Endodermal cell (in vitro differentiated cells): ENCODE measurements around the gene TDRD3. TPM values are rescaled to one million over a fixed set of nuclear protein-coding genes. Genes with fewer than 3 reads are reported as not detected.

Source experiments
- DNase-seq: peaks from one replicate; pipeline ENCODE4 v3.0.0-alpha.2; 2017
- H3K27ac ChIP-seq: 2 replicates; pipeline ENCODE4 v1.5.1; 2013; ENCODE audit warnings: mild to moderate bottlenecking, low read depth, low read length, moderate library complexity
- H3K27me3 ChIP-seq: 2 replicates; pipeline ENCODE4 v1.6.1; 2013; ENCODE audit warnings: mild to moderate bottlenecking, low read length, moderate library complexity; ENCODE audit not compliant: insufficient read depth, control insufficient read depth, poor library complexity, severe bottlenecking
- H3K36me3 ChIP-seq: 2 replicates; pipeline ENCODE4 v1.7.0; 2013; ENCODE audit warnings: mild to moderate bottlenecking, low read length, moderate library complexity; ENCODE audit not compliant: control insufficient read depth, insufficient read depth
- H3K4me1 ChIP-seq: one replicate; pipeline ENCODE4 v1.7.0; 2013; ENCODE audit warnings: low read length; ENCODE audit not compliant: control insufficient read depth, insufficient read depth
- H3K4me3 ChIP-seq: 2 replicates; pipeline ENCODE4 v1.5.1; 2013; ENCODE audit warnings: mild to moderate bottlenecking, low read length, moderate library complexity
- H3K9ac ChIP-seq: 2 replicates; pipeline ENCODE4 v1.6.1; 2013; ENCODE audit warnings: mild to moderate bottlenecking, low read length, moderate library complexity; ENCODE audit not compliant: poor library complexity, severe bottlenecking; ENCODE audit errors: extremely low read depth
- H3K9me3 ChIP-seq: 2 replicates; pipeline ENCODE4 v1.6.1; 2013; ENCODE audit warnings: mild to moderate bottlenecking, low read length, moderate library complexity; ENCODE audit not compliant: control insufficient read depth
- H3K27ac Mint-ChIP-seq: 2 replicates; pipeline ENCODE4 v1.8.0; 2020; ENCODE audit warnings: mixed read lengths
- H3K27me3 Mint-ChIP-seq: 2 replicates; pipeline ENCODE4 v1.8.0; 2021; ENCODE audit warnings: mild to moderate bottlenecking, mixed read lengths; ENCODE audit not compliant: insufficient read depth
- H3K36me3 Mint-ChIP-seq: 2 replicates; pipeline ENCODE4 v1.8.0; 2020; ENCODE audit warnings: low read depth, mixed read lengths
- H3K4me1 Mint-ChIP-seq: 2 replicates; pipeline ENCODE4 v1.8.0; 2020; ENCODE audit warnings: mixed read lengths
- H3K4me3 Mint-ChIP-seq: 2 replicates; pipeline ENCODE4 v1.8.0; 2020; ENCODE audit warnings: mild to moderate bottlenecking, moderate library complexity, mixed read lengths
- H3K9me3 Mint-ChIP-seq: 2 replicates; pipeline ENCODE4 v1.8.0; 2020; ENCODE audit warnings: mild to moderate bottlenecking, mixed read lengths
- CTCF ChIP-seq: fragments of 200-600 bp; sonication (generic); conservative IDR thresholded peaks from 2 replicates; pipeline ENCODE4 v1.5.0; 2021; ENCODE audit warnings: antibody characterized with exemption, mild to moderate bottlenecking
- WGBS, 2 experiments: methylation state at CpG; one replicate each; pipeline versions ENCODE4 v1.1.5 to v1.1.7; 2013; ENCODE audit warnings: missing lambda C conversion rate in 2 of 2, mixed read lengths in 1 of 2; ENCODE audit not compliant: insufficient coverage in 1 of 2, insufficient read length in 1 of 2; 5-methylcytosine and 5-hydroxymethylcytosine counted together
- total RNA-seq, 2 donors: library from RNA; stranded (reverse); fragmentation: NEBNext Ultra II Directional in 1 of 2; extraction: Animal tissue kit (Norgen Biotek cat#: 25700) in 1 of 2; gene quantifications; 2 replicates in 1 of 2; 3 replicates in 1 of 2; pipeline ENCODE4 v1.2.1, GENCODE V29; 2021

TDRD3 gene
- total RNA-seq, 2 donors from 2014 or later, result 25.3 to 36.1 TPM

GRCh38 chr13:60612593-60612992 is 215.6 kb downstream of the TDRD3 start:
- Histone ChIP-seq H3K9me3 (no peaks in the 10 kb centered on the region), H3K9ac (no peak overlapping the region), H3K4me3 (no peak overlapping the region), H3K4me1 (no peaks in the 10 kb centered on the region), H3K27me3 (no peaks in the 10 kb centered on the region), H3K36me3 (no peaks in the 10 kb centered on the region), H3K27ac (no peak overlapping the region)
- peaks cover 1% of the 10 kb centered on the region for H3K4me1 Mint-ChIP-seq
- 81 to 100% methylated on average over 1 to 3 of the region's 3 CpGs for WGBS, 2 experiments
- no peak overlapping the region for H3K4me3 Mint-ChIP-seq
- no peaks in the 10 kb centered on the region for H3K36me3 Mint-ChIP-seq
- H3K27me3 Mint-ChIP-seq, result no peaks in the 10 kb centered on the region
- DNase-seq, result no peak
- TF ChIP-seq CTCF, result no peak
- H3K27ac Mint-ChIP-seq, result no peak overlapping the region
- no peaks in the 10 kb centered on the region for H3K9me3 Mint-ChIP-seq

- Mint-ChIP-seq H3K9me3 (no peaks in the 10 kb centered on the region), H3K4me1 (peaks cover 6% of the 10 kb centered on the region), H3K27me3 (no peaks in the 10 kb centered on the region), H3K36me3 (no peaks in the 10 kb centered on the region), H3K27ac (no peak overlapping the region), H3K4me3 (no peak overlapping the region)
- H3K36me3 ChIP-seq, result no peaks in the 10 kb centered on the region
- no peaks in the 10 kb centered on the region for H3K4me1 ChIP-seq
- H3K9me3 ChIP-seq, result no peaks in the 10 kb centered on the region
- no peak for TF ChIP-seq CTCF
- no peak overlapping the region for H3K9ac ChIP-seq
- H3K27me3 ChIP-seq, result no peaks in the 10 kb centered on the region
- DNase-seq, result no peak
- 88% methylated on average over 1 of the region's 1 CpG; no CpG with 5 or more reads in 1 of the 2 experiments for WGBS, 2 experiments
- no peak overlapping the region for H3K27ac ChIP-seq
- no peak overlapping the region for H3K4me3 ChIP-seq
Measured at GRCh38 chr13:60613080-60613479, 216.1 kb downstream of the TDRD3 start.

- Histone ChIP-seq H3K27ac (no peak overlapping the region), H3K9me3 (no peaks in the 10 kb centered on the region), H3K36me3 (no peaks in the 10 kb centered on the region), H3K4me1 (no peaks in the 10 kb centered on the region), H3K4me3 (no peak overlapping the region), H3K9ac (no peak overlapping the region), H3K27me3 (no peaks in the 10 kb centered on the region)
- DNase-seq, result peak; percentile 77
- Mint-ChIP-seq H3K4me3 (no peak overlapping the region), H3K27me3 (no peaks in the 10 kb centered on the region), H3K27ac (no peak overlapping the region), H3K9me3 (no peaks in the 10 kb centered on the region), H3K4me1 (peaks cover 6% of the 10 kb centered on the region), H3K36me3 (no peaks in the 10 kb centered on the region)
- WGBS, 2 experiments, result 71 to 90% methylated on average over 2 to 4 of the region's 4 CpGs
- TF ChIP-seq CTCF, result peak; percentile 78
Measured at GRCh38 chr13:60617991-60618733, 221.1 kb downstream of the TDRD3 start.
